ENCODE results near the gene BAG2. TPM values are rescaled to one million over a fixed set of nuclear protein-coding genes. Genes with fewer than 3 reads are reported as not detected.

Gene BAG2
- polyA plus RNA-seq, result 2.9 and 4.8 TPM in 2 replicates

DNA sequence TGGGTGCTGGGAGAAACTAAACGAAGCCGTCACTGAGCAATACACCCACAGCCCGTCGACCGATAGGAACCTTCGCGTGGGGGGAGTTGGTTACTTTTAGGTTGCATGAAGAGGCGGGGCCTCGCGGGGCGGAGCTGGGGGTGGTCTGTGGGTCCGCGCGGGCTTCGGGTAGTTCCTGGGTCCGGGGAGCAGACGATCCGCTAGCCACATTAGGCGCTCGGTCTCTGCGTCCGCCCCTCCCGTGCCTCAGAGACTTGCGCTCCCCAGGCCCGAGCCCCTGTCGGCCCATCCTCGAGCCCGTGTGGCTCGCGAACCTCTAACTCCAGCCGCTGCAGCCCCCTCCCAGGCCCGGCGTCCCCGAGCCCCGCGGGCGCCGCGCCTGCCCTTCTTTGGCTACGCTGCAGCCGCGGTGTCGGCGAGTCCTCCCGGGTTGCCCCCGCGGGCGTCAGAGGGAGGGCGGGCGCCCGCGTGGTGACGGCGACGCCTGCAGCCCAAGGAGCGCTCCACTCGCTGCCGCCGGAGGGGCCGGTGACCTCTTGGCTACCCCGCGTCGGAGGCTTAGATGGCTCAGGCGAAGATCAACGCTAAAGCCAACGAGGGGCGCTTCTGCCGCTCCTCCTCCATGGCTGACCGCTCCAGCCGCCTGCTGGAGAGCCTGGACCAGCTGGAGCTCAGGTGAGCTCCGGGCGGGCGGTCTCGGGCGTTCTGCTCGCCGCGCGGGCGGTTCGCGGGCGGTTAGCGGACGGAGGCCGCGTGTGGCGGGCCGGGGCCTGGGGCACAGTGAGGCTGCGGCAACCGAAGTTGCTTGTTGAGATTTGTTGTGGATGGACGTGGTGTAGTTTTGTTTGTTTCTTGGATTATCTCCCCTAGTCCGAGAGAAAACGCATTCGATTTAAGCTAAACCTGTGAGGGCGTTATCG lies at the start of gene BAG2:
Gene BAG2 (plus strand): TSS at position 191 of the 920 bp plus-strand sequence. CDS start 372 bp downstream, at position 563.

GRCh38 chr6:57221936-57222742 lies 50.0 kb downstream of the BAG2 start, which contains the start of gene RAB23:
RAB23 (minus strand) TSS chr6:57222307; CDS start chr6:57210380, 11,927 bp downstream.

Other genes starting within 250 kb of the BAG2 start
- 28.0 and 29.8 TPM in 2 replicates for gene BEND6, start 217.2 kb upstream of the BAG2 start, polyA plus RNA-seq
- gene KIAA1586, start 125.6 kb upstream of the BAG2 start, polyA plus RNA-seq, result 41.7 and 62.9 TPM in 2 replicates
- 19.8 and 38.9 TPM in 2 replicates for gene ZNF451, start 82.1 kb upstream of the BAG2 start, polyA plus RNA-seq
- 1.3 and 9.2 TPM in 2 replicates for gene RAB23, start 50.0 kb downstream of the BAG2 start, polyA plus RNA-seq
- 2.2 and 6.8 TPM in 2 replicates for gene PRIM2, start 145.3 kb downstream of the BAG2 start, polyA plus RNA-seq